ENCODE results near the gene JPH3. TPM values are rescaled to one million over a fixed set of nuclear protein-coding genes. Genes with fewer than 3 reads are reported as not detected.

Gene JPH3
- total RNA-seq, 1 experiment from 2014 or later: 32.7 TPM

- no peak overlapping the region for H2BK20ac ChIP-seq (ENCODE audit: low read depth, low read length, poor library complexity, severe bottlenecking)
- H3K4ac ChIP-seq (ENCODE audit: low read depth, low read length): no peak overlapping the region
- no peak overlapping the region for H3T11ph ChIP-seq (ENCODE audit: low read length)
- H3K9ac ChIP-seq (ENCODE audit: extremely low read depth, insufficient read length, low read length): no peak overlapping the region
- no peak overlapping the region for H2BK15ac ChIP-seq (ENCODE audit: low read depth, low read length)
- no peak overlapping the region for H2BK12ac ChIP-seq (ENCODE audit: insufficient read length, low read depth, low read length)
- H3K56ac ChIP-seq (ENCODE audit: insufficient read length, low read depth, low read length): no peak overlapping the region
- no peak overlapping the region for H4K5ac ChIP-seq (ENCODE audit: insufficient read length, low read depth, low read length)
- no peaks in the 10 kb centered on the region for H4K20me1 ChIP-seq (ENCODE audit: control insufficient read depth, insufficient read depth, insufficient read length)
- peaks cover 33 to 46% of the 10 kb centered on the region in 2 experiments for H3K4me1 Mint-ChIP-seq
- H2AK5ac ChIP-seq (ENCODE audit: insufficient read length, low read length): no peak overlapping the region
- no peak overlapping the region for H2BK120ac ChIP-seq (ENCODE audit: low read depth, low read length, poor library complexity, severe bottlenecking)
- H3K4me1 ChIP-seq (ENCODE audit: insufficient read depth, low read length): peaks cover 3% of the 10 kb centered on the region; the same call in 1 of the 2 replicates
- H3K4me3 Mint-ChIP-seq: no peak overlapping the region
- WGBS (ENCODE audit: extremely low coverage, insufficient read length, low lambda C conversion rate): no CpG with 5 or more reads among the region's 4 CpGs
- H3K23ac ChIP-seq (ENCODE audit: insufficient read length, low read depth, low read length): no peak overlapping the region
- no peak for DNase-seq
- H3K9me3 Mint-ChIP-seq: no peaks in the 10 kb centered on the region; a peak in 1 of 5 replicates
- no peak overlapping the region for H4K8ac ChIP-seq (replicated peaks; ENCODE audit: insufficient read length, low read depth, low read length)
- no peaks in the 10 kb centered on the region; the same call in none of the 2 replicates for H3K27me3 Mint-ChIP-seq (ENCODE audit: low read depth)
- no peak overlapping the region for H3K27ac Mint-ChIP-seq
- H3K18ac ChIP-seq (ENCODE audit: insufficient read length, low read depth, low read length): no peak overlapping the region
- no peak overlapping the region for H3K4me2 ChIP-seq (ENCODE audit: insufficient read depth, insufficient read length, low read length)
- no peaks in the 10 kb centered on the region for H3K27me3 ChIP-seq (ENCODE audit: insufficient read depth, low read length)
- no peak overlapping the region for H2BK5ac ChIP-seq (ENCODE audit: insufficient read length, low read length)
- H2AFZ ChIP-seq (ENCODE audit: low read length): no peak overlapping the region
- H3K36me3 Mint-ChIP-seq (ENCODE audit: insufficient read depth in 1 of 3, low read depth in 3 of 3): no peaks in the 10 kb centered on the region
- H3K23me2 ChIP-seq (ENCODE audit: insufficient read length, low read depth, low read length, poor library complexity, severe bottlenecking): no peaks in the 10 kb centered on the region
- H3K9me3 ChIP-seq (ENCODE audit: control insufficient read depth, low read depth, low read length): no peaks in the 10 kb centered on the region
- H3K79me1 ChIP-seq (ENCODE audit: insufficient read depth, low read depth, low read length, poor library complexity, severe bottlenecking): no peaks in the 10 kb centered on the region
- H3K14ac ChIP-seq (ENCODE audit: insufficient read depth, low read length): no peak overlapping the region
- H3K27ac ChIP-seq (ENCODE audit: insufficient read length, low read depth, low read length): no peak overlapping the region
- TF ChIP-seq, protein P1, sequence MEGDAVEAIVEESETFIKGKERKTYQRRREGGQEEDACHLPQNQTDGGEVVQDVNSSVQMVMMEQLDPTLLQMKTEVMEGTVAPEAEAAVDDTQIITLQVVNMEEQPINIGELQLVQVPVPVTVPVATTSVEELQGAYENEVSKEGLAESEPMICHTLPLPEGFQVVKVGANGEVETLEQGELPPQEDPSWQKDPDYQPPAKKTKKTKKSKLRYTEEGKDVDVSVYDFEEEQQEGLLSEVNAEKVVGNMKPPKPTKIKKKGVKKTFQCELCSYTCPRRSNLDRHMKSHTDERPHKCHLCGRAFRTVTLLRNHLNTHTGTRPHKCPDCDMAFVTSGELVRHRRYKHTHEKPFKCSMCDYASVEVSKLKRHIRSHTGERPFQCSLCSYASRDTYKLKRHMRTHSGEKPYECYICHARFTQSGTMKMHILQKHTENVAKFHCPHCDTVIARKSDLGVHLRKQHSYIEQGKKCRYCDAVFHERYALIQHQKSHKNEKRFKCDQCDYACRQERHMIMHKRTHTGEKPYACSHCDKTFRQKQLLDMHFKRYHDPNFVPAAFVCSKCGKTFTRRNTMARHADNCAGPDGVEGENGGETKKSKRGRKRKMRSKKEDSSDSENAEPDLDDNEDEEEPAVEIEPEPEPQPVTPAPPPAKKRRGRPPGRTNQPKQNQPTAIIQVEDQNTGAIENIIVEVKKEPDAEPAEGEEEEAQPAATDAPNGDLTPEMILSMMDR (conservative IDR thresholded peaks at IDR 0.05): no peak
- no peaks in the 10 kb centered on the region for H3K79me2 ChIP-seq (ENCODE audit: insufficient read depth, low read length)
- no peak overlapping the region for H4K91ac ChIP-seq (ENCODE audit: insufficient read length, low read depth, low read length)
Measured at GRCh38 chr16:87579691-87580090, 22.6 kb upstream of the JPH3 start.

Measured in H9 (cell line).